ENCODE measurements around the gene CCDC13. TPM values are rescaled to one million over a fixed set of nuclear protein-coding genes. Genes with fewer than 3 reads are reported as not detected.
A peak's percentile ranks its signal among the peaks of the same experiment; 100 is the strongest.

The CCDC13 gene
- total RNA-seq, 3 donors from 2014 or later = 2.3 to 2.9 (median 2.9) TPM

DNA sequence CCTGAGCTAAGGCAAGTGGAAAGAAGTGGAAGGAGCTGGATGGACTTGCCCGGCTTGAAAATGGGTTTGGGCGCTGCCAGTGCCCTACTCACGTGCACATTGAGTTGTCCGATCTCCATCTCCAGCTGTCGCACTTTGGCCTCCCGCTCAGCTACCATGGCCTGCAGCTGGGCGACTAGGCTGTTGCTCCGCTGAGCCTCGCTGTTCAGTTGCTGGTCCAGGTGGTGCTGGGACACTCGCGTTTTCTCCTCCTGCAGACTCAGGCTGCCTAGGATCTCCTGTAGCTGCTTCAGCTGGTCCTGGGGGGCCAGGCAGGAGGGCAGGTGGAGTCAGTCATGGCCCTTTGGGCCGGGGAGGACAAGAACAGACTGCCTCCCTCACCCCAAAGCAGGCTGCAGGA lies 37.4 kb downstream of the CCDC13 start:
- no peaks in the 10 kb centered on the region for H3K27me3 ChIP-seq
- no peak overlapping the region for H3K4me3 ChIP-seq
- no peaks in the 10 kb centered on the region for H3K9me3 ChIP-seq
- H3K36me3 ChIP-seq = no peaks in the 10 kb centered on the region
- DNase-seq (ENCODE audit: low spot score in 2 of 2) = peak in 1 of 2 donors; percentile 11
- intact Hi-C loops (cut with DNase I; ENCODE audit: low total_unique reads) = no loop called here
- no peak overlapping the region for H3K27ac ChIP-seq
- H3K4me1 ChIP-seq = no peaks in the 10 kb centered on the region
- TF ChIP-seq POLR2AphosphoS5 (IDR thresholded peaks at IDR 0.05) (no peak), POLR2A (IDR thresholded peaks at IDR 0.05) (no peak)
- TF ChIP-seq, protein P1, sequence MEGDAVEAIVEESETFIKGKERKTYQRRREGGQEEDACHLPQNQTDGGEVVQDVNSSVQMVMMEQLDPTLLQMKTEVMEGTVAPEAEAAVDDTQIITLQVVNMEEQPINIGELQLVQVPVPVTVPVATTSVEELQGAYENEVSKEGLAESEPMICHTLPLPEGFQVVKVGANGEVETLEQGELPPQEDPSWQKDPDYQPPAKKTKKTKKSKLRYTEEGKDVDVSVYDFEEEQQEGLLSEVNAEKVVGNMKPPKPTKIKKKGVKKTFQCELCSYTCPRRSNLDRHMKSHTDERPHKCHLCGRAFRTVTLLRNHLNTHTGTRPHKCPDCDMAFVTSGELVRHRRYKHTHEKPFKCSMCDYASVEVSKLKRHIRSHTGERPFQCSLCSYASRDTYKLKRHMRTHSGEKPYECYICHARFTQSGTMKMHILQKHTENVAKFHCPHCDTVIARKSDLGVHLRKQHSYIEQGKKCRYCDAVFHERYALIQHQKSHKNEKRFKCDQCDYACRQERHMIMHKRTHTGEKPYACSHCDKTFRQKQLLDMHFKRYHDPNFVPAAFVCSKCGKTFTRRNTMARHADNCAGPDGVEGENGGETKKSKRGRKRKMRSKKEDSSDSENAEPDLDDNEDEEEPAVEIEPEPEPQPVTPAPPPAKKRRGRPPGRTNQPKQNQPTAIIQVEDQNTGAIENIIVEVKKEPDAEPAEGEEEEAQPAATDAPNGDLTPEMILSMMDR (IDR thresholded peaks at IDR 0.05) = no peak

DNA sequence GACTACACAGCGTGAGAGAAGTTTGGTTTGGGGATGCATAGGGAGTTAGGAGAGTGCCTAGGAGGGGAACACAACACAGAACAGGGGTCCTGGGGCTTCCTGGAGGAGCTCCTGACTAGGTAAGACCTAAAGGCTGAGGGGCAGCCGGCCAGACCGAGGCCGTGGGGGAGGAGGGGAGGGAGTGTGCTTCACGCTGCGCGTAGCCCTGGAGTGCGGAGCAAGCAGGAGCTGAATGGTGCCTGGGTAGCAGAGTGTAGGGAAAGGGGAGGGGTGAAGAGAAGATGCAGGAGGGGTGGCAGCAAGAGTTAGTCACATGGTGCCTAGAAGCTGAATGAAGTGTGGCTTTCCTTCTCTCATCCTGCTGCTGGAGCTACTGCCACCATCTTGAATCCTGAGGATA lies 38.0 kb downstream of the CCDC13 start:
- DNase-seq (ENCODE audit: low spot score in 2 of 2) = no peak
- Histone ChIP-seq H3K27me3 (no peaks in the 10 kb centered on the region), H3K27ac (no peak overlapping the region), H3K9me3 (no peaks in the 10 kb centered on the region), H3K4me3 (no peak overlapping the region), H3K36me3 (no peaks in the 10 kb centered on the region), H3K4me1 (no peaks in the 10 kb centered on the region)
- intact Hi-C loops (cut with DNase I; ENCODE audit: low total_unique reads) = no loop called here
- TF ChIP-seq, protein P1 (IDR thresholded peaks at IDR 0.05) = no peak

DNA sequence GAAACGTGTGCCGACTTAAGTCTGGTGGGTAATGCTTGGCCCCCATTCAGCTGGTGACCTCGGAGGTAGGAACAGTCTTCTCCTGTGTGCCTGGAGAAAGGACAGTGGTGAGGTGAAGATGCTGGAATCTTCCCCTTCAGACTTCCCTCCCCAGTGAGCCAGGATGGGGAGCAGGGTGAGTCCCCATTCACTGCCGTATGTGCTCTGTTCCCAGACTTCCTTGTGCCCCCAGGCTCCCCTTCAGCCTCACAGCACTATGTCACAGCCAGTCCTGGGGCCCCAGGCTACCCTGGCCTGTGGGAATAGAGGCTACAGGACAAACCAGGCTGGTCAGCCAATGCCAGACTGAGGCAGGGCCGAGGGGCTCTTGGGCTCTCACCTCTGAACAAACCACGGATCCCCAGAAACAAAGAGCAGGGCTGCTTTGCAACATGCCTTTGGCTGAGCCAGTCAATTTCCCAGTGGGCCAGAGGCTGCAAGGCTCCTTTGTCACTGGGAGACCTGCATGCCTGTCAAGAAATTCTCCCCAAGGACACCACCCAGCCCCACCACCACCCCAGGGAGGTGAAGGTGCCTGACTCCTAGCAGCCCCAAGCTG lies 38.7 kb downstream of the CCDC13 start:
- no peaks in the 10 kb centered on the region for H3K27me3 ChIP-seq
- no peaks in the 10 kb centered on the region for H3K9me3 ChIP-seq
- H3K27ac ChIP-seq = no peak overlapping the region
- DNase-seq (ENCODE audit: low spot score in 2 of 2) = peak in 1 of 2 donors; percentile 14
- intact Hi-C loops (cut with DNase I; ENCODE audit: low total_unique reads) = no loop called here
- H3K4me1 ChIP-seq = no peaks in the 10 kb centered on the region
- H3K4me3 ChIP-seq = no peak overlapping the region
- no peaks in the 10 kb centered on the region for H3K36me3 ChIP-seq
- TF ChIP-seq POLR2AphosphoS5 (IDR thresholded peaks at IDR 0.05) (no peak), POLR2A (IDR thresholded peaks at IDR 0.05) (no peak)
- TF ChIP-seq, protein P1 (IDR thresholded peaks at IDR 0.05) = no peak

DNA sequence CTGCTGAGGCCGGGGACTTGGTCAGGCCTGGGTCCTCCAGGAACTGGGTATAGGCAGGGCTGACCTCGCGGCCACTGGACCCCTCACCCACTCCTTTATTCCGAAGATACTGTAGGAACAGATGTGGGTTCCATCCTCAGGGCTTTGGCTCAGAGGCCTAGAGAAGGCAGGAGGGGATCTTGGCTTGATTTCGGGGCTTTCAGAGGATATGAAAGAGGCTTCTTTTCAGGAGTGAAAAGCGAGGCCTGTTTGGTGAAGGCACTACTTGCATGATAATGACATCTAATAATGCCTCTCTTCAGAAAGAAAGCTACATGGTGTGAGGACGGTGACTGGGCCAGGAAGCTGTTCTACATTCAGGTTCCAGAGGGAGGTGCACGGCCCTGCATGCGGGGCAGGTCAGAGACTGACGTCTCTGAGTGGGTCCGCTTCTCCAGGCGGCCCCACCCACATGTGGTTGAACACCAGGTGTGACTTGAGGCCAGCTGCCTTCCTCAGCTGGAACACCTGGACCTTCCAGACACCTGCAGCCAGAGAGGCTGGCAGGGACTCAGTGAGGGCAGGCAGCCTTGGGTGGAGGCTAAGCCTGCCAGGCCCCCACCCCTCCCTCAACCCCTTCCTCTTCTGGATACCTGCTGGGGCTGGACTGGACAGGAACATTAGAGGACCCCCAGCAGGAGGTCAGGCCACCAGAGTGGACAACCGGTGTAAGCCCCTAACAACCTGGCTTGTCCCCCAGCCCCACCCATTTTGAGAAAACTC lies 39.4 kb downstream of the CCDC13 start:
- DNase-seq (ENCODE audit: low spot score in 2 of 2) = peak in 1 of 2 donors; percentile 12
- Histone ChIP-seq H3K36me3 (no peaks in the 10 kb centered on the region), H3K4me1 (no peaks in the 10 kb centered on the region), H3K4me3 (no peak overlapping the region), H3K27me3 (no peaks in the 10 kb centered on the region), H3K9me3 (no peaks in the 10 kb centered on the region), H3K27ac (no peak overlapping the region)
- TF ChIP-seq, protein P1 (IDR thresholded peaks at IDR 0.05) = no peak
- no peak for TF ChIP-seq POLR2A (IDR thresholded peaks at IDR 0.05)
- TF ChIP-seq POLR2AphosphoS5 (IDR thresholded peaks at IDR 0.05) = no peak
- intact Hi-C loops (cut with DNase I; ENCODE audit: low total_unique reads) = no loop called here

DNA sequence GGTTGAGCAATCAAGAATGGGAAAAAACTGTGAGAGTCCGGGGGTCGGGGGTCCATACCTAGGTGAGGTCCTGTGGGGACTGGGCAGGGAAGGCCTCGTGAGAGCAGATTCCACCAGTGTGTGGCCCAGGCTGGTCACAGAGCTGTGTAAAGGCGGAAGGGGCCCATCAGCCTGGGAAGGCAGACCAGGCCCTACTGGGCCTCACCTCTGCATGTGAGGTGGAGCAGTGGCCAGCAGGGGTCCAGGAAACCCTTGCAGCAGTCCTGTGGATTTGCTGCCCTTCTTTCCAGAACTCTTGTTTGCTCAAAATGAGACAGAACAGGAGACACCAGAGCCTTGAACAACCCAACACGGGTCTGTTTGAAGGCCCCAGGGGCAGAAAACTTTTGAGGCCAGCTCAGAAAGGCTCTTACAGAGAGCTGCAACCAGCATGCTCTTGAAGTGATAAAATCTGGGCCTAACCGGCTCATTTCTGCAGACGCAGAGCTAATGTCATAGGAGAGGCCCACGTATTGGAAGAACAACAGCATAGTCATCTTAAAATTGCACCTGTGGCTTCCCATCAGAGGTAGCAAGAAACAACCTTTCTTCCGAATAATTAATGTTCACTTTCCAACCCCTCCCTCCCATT lies 40.1 kb downstream of the CCDC13 start:
- no peaks in the 10 kb centered on the region for H3K36me3 ChIP-seq
- DNase-seq (ENCODE audit: low spot score in 2 of 2) = peak in 1 of 2 donors; percentile 2
- H3K4me3 ChIP-seq = no peak overlapping the region
- H3K4me1 ChIP-seq = no peaks in the 10 kb centered on the region
- peak overlapping the region in 1 of 2 donors; percentile 66 for H3K27ac ChIP-seq
- H3K27me3 ChIP-seq = no peaks in the 10 kb centered on the region
- H3K9me3 ChIP-seq = no peaks in the 10 kb centered on the region
- TF ChIP-seq, protein P1 (IDR thresholded peaks at IDR 0.05) = no peak
- no peak for TF ChIP-seq POLR2A (IDR thresholded peaks at IDR 0.05)
- TF ChIP-seq POLR2AphosphoS5 (IDR thresholded peaks at IDR 0.05) = no peak
- intact Hi-C loops (cut with DNase I; ENCODE audit: low total_unique reads) = no loop called here
